Measurements from ENCODE around the gene SNN. TPM values are rescaled to one million over a fixed set of nuclear protein-coding genes. Genes with fewer than 3 reads are reported as not detected.

The SNN gene
- total and polyA plus RNA-seq, 12 donors = 10.1 to 61.4 (median 35.9) TPM

- Histone ChIP-seq H3K4me1 (peaks cover 0 to 22% (median 0%) of the 10 kb centered on the region in 9 donors), H3K36me3 (peaks cover 0 to 98% (median 23%) of the 10 kb centered on the region in 9 donors), H3K27ac (no peak overlapping the region), H3K4me3 (no peak overlapping the region), H3K27me3 (no peaks in the 10 kb centered on the region), H3K9me3 (no peaks in the 10 kb centered on the region)
- intact Hi-C loops (cut with DNase I) = loop anchor here in 8 of 10 donors (5.0 to 10.0 kb wide), 7 partner anchors 53 to 753 kb away; partner anchors contain the start of gene SNN (in 1 of the 8)
- TF ChIP-seq CTCF (IDR thresholded peaks at IDR 0.05) = no peak
- no peak for DNase-seq
- 69 to 83% methylated on average over 5 of the region's 5 CpGs for WGBS, 2 donors
- no peak for ATAC-seq
Observed at GRCh38 chr16:11717811-11718210, 49.6 kb downstream of the SNN start.

- Histone ChIP-seq H3K27ac (no peak overlapping the region), H3K4me3 (no peak overlapping the region), H3K27me3 (no peaks in the 10 kb centered on the region), H3K9me3 (no peaks in the 10 kb centered on the region), H3K4me1 (peaks cover 0 to 22% (median 0%) of the 10 kb centered on the region in 9 donors), H3K36me3 (peaks cover 0 to 98% (median 23%) of the 10 kb centered on the region in 9 donors)
- no peak for TF ChIP-seq CTCF (IDR thresholded peaks at IDR 0.05)
- intact Hi-C loops (cut with DNase I) = loop anchor here in 8 of 10 donors (5.0 to 10.0 kb wide), 7 partner anchors 54 to 754 kb away; partner anchors contain the start of gene SNN (in 1 of the 8)
- DNase-seq (no peak), ATAC-seq (no peak)
Observed at GRCh38 chr16:11719171-11719570, 50.9 kb downstream of the SNN start.

GRCh38 chr16:11719762-11720161 lies 51.5 kb downstream of the SNN start:
- no peak for DNase-seq
- Histone ChIP-seq H3K27me3 (no peaks in the 10 kb centered on the region), H3K9me3 (no peaks in the 10 kb centered on the region), H3K4me1 (peaks cover 0 to 16% (median 0%) of the 10 kb centered on the region in 9 donors), H3K27ac (no peak overlapping the region), H3K4me3 (no peak overlapping the region), H3K36me3 (peaks cover 0 to 100% (median 23%) of the 10 kb centered on the region in 9 donors)
- no peak for ATAC-seq
- no peak for TF ChIP-seq CTCF (IDR thresholded peaks at IDR 0.05)
- WGBS, 2 donors = 98% methylated on average over 4 of the region's 4 CpGs
- intact Hi-C loops (cut with DNase I) = loop anchor here in 8 of 10 donors (5.0 to 10.0 kb wide), 8 partner anchors 55 to 755 kb away; partner anchors contain the start of gene SNN (in 1 of the 8)

GRCh38 chr16:11721781-11722467 lies 53.7 kb downstream of the SNN start:
- H3K27me3 ChIP-seq = no peaks in the 10 kb centered on the region
- no peaks in the 10 kb centered on the region for H3K9me3 ChIP-seq
- H3K36me3 ChIP-seq = peaks cover 0 to 100% (median 17%) of the 10 kb centered on the region in 9 donors
- H3K4me3 ChIP-seq = no peak overlapping the region
- no peak for TF ChIP-seq CTCF (IDR thresholded peaks at IDR 0.05)
- intact Hi-C loops (cut with DNase I) = loop anchor here in 2 of 10 donors (10.0 kb wide), 2 partner anchors 343 to 757 kb away; no protein-coding TSS in a partner anchor
- peak in 2 of 8 donors; percentile 29 to 32 for ATAC-seq
- 71 to 75% methylated on average over 4 of the region's 4 CpGs for WGBS, 2 donors
- DNase-seq = no peak
- H3K27ac ChIP-seq = no peak overlapping the region
- peaks cover 0 to 21% (median 0%) of the 10 kb centered on the region in 9 donors for H3K4me1 ChIP-seq
